HepG2 (cell line): Measurements from ENCODE around the gene NPPA. TPM values are rescaled to one million over a fixed set of nuclear protein-coding genes. Genes with fewer than 3 reads are reported as not detected.

ENCODE experiments used
- CEBPG ChIP-seq: IDR thresholded peaks from 2 replicates; pipeline ENCODE4 v1.6.1; 2016
- E2F2 ChIP-seq: sonication (generic); formaldehyde crosslinking; IDR thresholded peaks from 2 replicates; pipeline ENCODE4 v1.4.0; 2020; ENCODE audit warnings: missing genetic modification reagents, borderline replicate concordance
- HMG20B ChIP-seq: conservative IDR thresholded peaks from 2 replicates; pipeline ENCODE4 v1.6.1; 2016; ENCODE audit warnings: missing genetic modification reagents, missing compliant biosample characterization
- HNF1A ChIP-seq, 2 experiments: sonication (generic) in 1 of 2; formaldehyde crosslinking in 1 of 2; IDR thresholded peaks; 2 replicates each; pipeline versions ENCODE4 v1.4.0 to v1.6.1; 2016 to 2020; ENCODE audit warnings: borderline replicate concordance in 1 of 2, low read depth in 1 of 2, mild to moderate bottlenecking in 1 of 2, missing genetic modification reagents in 1 of 2
- JARID2 ChIP-seq: sonication (generic); formaldehyde crosslinking; IDR thresholded peaks from 2 replicates; pipeline ENCODE4 v1.8.1; 2023; ENCODE audit warnings: missing genetic modification reagents, inconsistent platforms; ENCODE audit not compliant: insufficient replicate concordance
- KDM4B ChIP-seq: sonication (generic); formaldehyde crosslinking; IDR thresholded peaks from 2 replicates; pipeline ENCODE4 v1.4.0; 2020; ENCODE audit warnings: missing genetic modification reagents
- PREB ChIP-seq: sonication (generic); formaldehyde crosslinking; IDR thresholded peaks from 2 replicates; pipeline ENCODE4 v1.4.0; 2020; ENCODE audit warnings: missing genetic modification reagents
- RBM39 ChIP-seq: fragments of 200-400 bp; formaldehyde crosslinking; IDR thresholded peaks from one replicate; pipeline ENCODE4 v1.6.1; 2018; ENCODE audit warnings: antibody characterized with exemption, mild to moderate bottlenecking, low read depth, low read length; ENCODE audit not compliant: poor library complexity, severe bottlenecking
- RNF2 ChIP-seq: fragments of 450-650 bp; conservative IDR thresholded peaks from 2 replicates; pipeline ENCODE4 v1.6.1; 2016; ENCODE audit warnings: low read depth
- SMAD9 ChIP-seq: sonication (generic); formaldehyde crosslinking; IDR thresholded peaks from 2 replicates; pipeline ENCODE4 v1.5.1; 2020; ENCODE audit warnings: mild to moderate bottlenecking, missing genetic modification reagents
- TEAD3 ChIP-seq: optimal IDR thresholded peaks from 2 replicates; pipeline ENCODE3; 2016; ENCODE audit warnings: borderline replicate concordance
- ZFY ChIP-seq: sonication (generic); formaldehyde crosslinking; IDR thresholded peaks from 2 replicates; pipeline ENCODE4 v1.4.0; 2020; ENCODE audit warnings: missing genetic modification reagents
- ZMAT3 ChIP-seq: sonication (generic); formaldehyde crosslinking; conservative IDR thresholded peaks from 2 replicates; pipeline ENCODE4 v1.7.0; 2021; ENCODE audit warnings: missing genetic modification reagents
- ZNF468 ChIP-seq: sonication (generic); formaldehyde crosslinking; IDR thresholded peaks from 2 replicates; pipeline ENCODE4 v1.8.0; 2022; ENCODE audit warnings: mild to moderate bottlenecking, moderate library complexity, missing genetic modification reagents
- ZNF580 ChIP-seq: IDR thresholded peaks from 2 replicates; pipeline ENCODE4 v1.6.1; 2016; ENCODE audit warnings: low read depth, borderline replicate concordance
- ZNF614 ChIP-seq: IDR thresholded peaks from 2 replicates; pipeline ENCODE4 v1.6.1; 2018; ENCODE audit warnings: missing biosample characterization, missing genetic modification reagents, inconsistent platforms, borderline replicate concordance
- ZNF691 ChIP-seq: sonication (generic); formaldehyde crosslinking; IDR thresholded peaks from 2 replicates; pipeline ENCODE4 v1.4.0; 2020; ENCODE audit warnings: missing genetic modification reagents, low read depth, mild to moderate bottlenecking, borderline replicate concordance
- ZNF746 ChIP-seq: sonication (generic); formaldehyde crosslinking; IDR thresholded peaks from 2 replicates; pipeline ENCODE4 v1.8.0; 2022; ENCODE audit warnings: mild to moderate bottlenecking, missing genetic modification reagents
- ZNF792 ChIP-seq: IDR thresholded peaks from 2 replicates; pipeline ENCODE4 v1.6.1; 2016
- polyA plus RNA-seq, 8 experiments: library from polyadenylated mRNA; depleted of rRNA in 3 of 8; stranded (reverse) in 7 of 8; unstranded in 1 of 8; fragments of >200 nt; fragmentation: Illumina TruSeq in 4 of 8; extraction: Trizol in 4 of 8; gene quantifications; 2 replicates each; pipeline versions ENCODE4 v1.2.1 to v1.2.3, GENCODE V29; 2011 to 2016; ENCODE audit warnings: low read depth in 4 of 8, missing spikeins in 1 of 8, mixed read lengths in 1 of 8; ENCODE audit not compliant: insufficient read depth in 1 of 8
- total RNA-seq, 5 experiments: library from RNA; depleted of rRNA; stranded (reverse); fragments of >200 nt; fragmentation: Illumina TruSeq; extraction: Trizol; gene quantifications; 2 replicates each; pipeline ENCODE4 v1.2.3, GENCODE V29; 2016; ENCODE audit warnings: low read depth in 1 of 5

NPPA gene
- total and polyA plus RNA-seq, 2 of the 13 experiments (the other 11 are each of a cell fraction or from before 2014, with no cell fraction given) = not detected

- TF ChIP-seq E2F2 (CRISPR knock-in tag) (no peak), RNF2 (no peak; the same call in 1 of the 2 replicates), RBM39 (peak; percentile 51), HNF1A (IDR thresholded peaks at IDR 0.05; ENCODE audit: low read depth) (no peak), HNF1A (CRISPR knock-in tag; IDR thresholded peaks at IDR 0.05; ENCODE audit: borderline replicate concordance) (peak; percentile 59), KDM4B (CRISPR knock-in tag) (no peak), CEBPG (CRISPR knock-in tag) (no peak; the same call in 1 of the 2 replicates), ZNF792 (peak; percentile 82; the same call in 1 of the 2 replicates), JARID2 (CRISPR knock-in tag) (peak; percentile 78), ZNF614 (peak; percentile 23; the same call in 1 of the 2 replicates), SMAD9 (CRISPR knock-in tag) (no peak), ZNF691 (CRISPR knock-in tag) (peak; percentile 79; the same call in 1 of the 2 replicates), HMG20B (no peak; the same call in 1 of the 2 replicates), ZNF746 (CRISPR knock-in tag) (peak; percentile 83), TEAD3 (peak; percentile 47), ZFY (CRISPR knock-in tag) (peak; percentile 73), ZNF580 (CRISPR knock-in tag) (peak; percentile 39; the same call in 1 of the 2 replicates), ZNF468 (no peak; the same call in 1 of the 2 replicates), PREB (0 out of 2 replicates have a peak, but pooled peaks have one; percentile 58), ZMAT3 (CRISPR knock-in tag) (peak; percentile 74; the same call in 1 of the 2 replicates)
Measured at GRCh38 chr1:11805422-11806306, 41.9 kb downstream of the NPPA start, which contains the start of the genes CLCN6 and MTHFR (continued).
